Activated T-helper 9 cell treated with anti-CD3 and anti-CD28 coated beads, Interleukin-2, amount 50 U/mL, for 16 hours (primary cell): Measurements from ENCODE around the gene PLXDC2.
"Not testable (repeated sequence)": the region's sequence is repeated elsewhere in the genome, so short reads cannot be mapped to it uniquely, and the experiment has no call there.

Experiments used
- DNase-seq: peaks from one replicate; pipeline ENCODE4 v3.0.0-alpha.2; 2020; ENCODE audit warnings: low read depth

Gene PLXDC2

GRCh38 chr10:20114179-20114578, 297.9 kb downstream of the PLXDC2 start:
- DNase-seq = no peak

GRCh38 chr10:20115894-20116293, 299.7 kb downstream of the PLXDC2 start:
- no peak for DNase-seq

GRCh38 chr10:20117471-20117870, 301.2 kb downstream of the PLXDC2 start:
- DNase-seq = no peak

GRCh38 chr10:20118119-20118518, 301.9 kb downstream of the PLXDC2 start:
- no peak for DNase-seq

- DNase-seq = no peak
Observed at GRCh38 chr10:20128811-20129210, 312.6 kb downstream of the PLXDC2 start.

- no peak for DNase-seq
Observed at GRCh38 chr10:20132816-20133215, 316.6 kb downstream of the PLXDC2 start.

- no peak for DNase-seq
Observed at GRCh38 chr10:20133669-20134189, 317.5 kb downstream of the PLXDC2 start.

GRCh38 chr10:20142311-20142710, 326.1 kb downstream of the PLXDC2 start:
- no peak for DNase-seq

- no peak for DNase-seq
Observed at GRCh38 chr10:20144268-20144667, 328.0 kb downstream of the PLXDC2 start.

GRCh38 chr10:20146004-20146403, 329.8 kb downstream of the PLXDC2 start:
- DNase-seq = no peak

- DNase-seq = no peak
Observed at GRCh38 chr10:20147684-20148083, 331.5 kb downstream of the PLXDC2 start.

GRCh38 chr10:20156511-20156910, 340.3 kb downstream of the PLXDC2 start:
- DNase-seq = no peak

- no peak for DNase-seq
Observed at GRCh38 chr10:20157314-20157713, 341.1 kb downstream of the PLXDC2 start.

- no peak for DNase-seq
Observed at GRCh38 chr10:20158086-20158485, 341.9 kb downstream of the PLXDC2 start.

- no peak for DNase-seq
Observed at GRCh38 chr10:20162123-20162522, 345.9 kb downstream of the PLXDC2 start.

GRCh38 chr10:20166096-20166675, 350.0 kb downstream of the PLXDC2 start:
- no peak for DNase-seq

- DNase-seq = no peak
Observed at GRCh38 chr10:20170661-20171060, 354.4 kb downstream of the PLXDC2 start.

GRCh38 chr10:20173046-20173445, 356.8 kb downstream of the PLXDC2 start:
- DNase-seq = no peak

- DNase-seq = no peak
Observed at GRCh38 chr10:20175719-20176118, 359.5 kb downstream of the PLXDC2 start.

- DNase-seq = no peak
Observed at GRCh38 chr10:20180766-20181165, 364.5 kb downstream of the PLXDC2 start.

- DNase-seq = no peak
Observed at GRCh38 chr10:20181434-20181833, 365.2 kb downstream of the PLXDC2 start.

- no peak for DNase-seq
Observed at GRCh38 chr10:20185116-20185515, 368.9 kb downstream of the PLXDC2 start.

- DNase-seq = not testable (repeated sequence)
Observed at GRCh38 chr10:20191392-20191791, 375.2 kb downstream of the PLXDC2 start.

- no peak for DNase-seq
Observed at GRCh38 chr10:20195076-20195475, 378.8 kb downstream of the PLXDC2 start.
